Hematopoietic multipotent progenitor cell treated with erythropoietin and hydrocortisone succinate and interleukin-3 and kit ligand, for 6 days (in vitro differentiated cells): Measurements from ENCODE around the gene STIL.
"Not testable (repeated sequence)": the region's sequence is repeated elsewhere in the genome, so short reads cannot be mapped to it uniquely, and the experiment has no call there.

ENCODE experiments used
- DNase-seq: peaks from one replicate; pipeline ENCODE4 v3.0.0-alpha.2; 2015

STIL gene

DNA sequence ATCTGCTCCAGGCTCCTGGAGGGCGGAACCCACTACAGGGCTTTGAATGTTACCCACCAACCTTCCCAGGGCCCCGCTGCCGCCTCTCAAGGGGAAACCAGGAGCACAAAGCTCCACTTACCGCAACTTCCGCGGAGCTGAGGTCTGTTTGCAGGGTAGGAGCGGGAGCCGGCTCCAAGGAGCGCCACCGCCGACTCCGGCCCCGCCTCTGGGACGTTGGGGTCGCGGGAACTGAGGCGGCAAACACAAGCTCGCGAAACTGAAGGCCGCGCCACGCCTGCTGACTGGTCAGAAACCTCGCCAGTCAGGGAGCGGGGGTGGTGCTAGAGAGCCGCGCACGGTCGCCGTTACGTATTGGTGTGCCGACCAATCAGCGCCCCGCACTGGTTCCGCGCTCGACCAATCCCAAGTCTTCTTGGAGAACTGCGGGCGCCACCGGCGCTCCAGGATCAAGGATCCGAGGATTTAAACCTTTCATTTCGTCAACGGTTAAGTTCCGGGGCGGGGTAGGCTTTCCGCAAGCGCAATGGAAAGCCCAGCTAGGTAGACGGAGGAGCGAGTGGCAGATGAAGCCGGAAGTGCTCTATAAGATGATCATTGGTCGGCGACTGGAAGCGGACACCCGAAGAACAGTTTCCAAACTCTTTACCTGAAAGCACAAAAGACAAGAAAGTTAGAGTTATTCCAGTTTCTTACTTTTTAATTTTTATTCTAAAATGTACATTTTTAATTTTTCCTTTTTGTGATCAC is at the start of gene STIL:
Gene STIL, minus strand, starts transcription at position 233 of the 750 bp plus-strand sequence. CDS start 3,828 bp downstream, outside the sequence.
- DNase-seq = peak; percentile 100

DNA sequence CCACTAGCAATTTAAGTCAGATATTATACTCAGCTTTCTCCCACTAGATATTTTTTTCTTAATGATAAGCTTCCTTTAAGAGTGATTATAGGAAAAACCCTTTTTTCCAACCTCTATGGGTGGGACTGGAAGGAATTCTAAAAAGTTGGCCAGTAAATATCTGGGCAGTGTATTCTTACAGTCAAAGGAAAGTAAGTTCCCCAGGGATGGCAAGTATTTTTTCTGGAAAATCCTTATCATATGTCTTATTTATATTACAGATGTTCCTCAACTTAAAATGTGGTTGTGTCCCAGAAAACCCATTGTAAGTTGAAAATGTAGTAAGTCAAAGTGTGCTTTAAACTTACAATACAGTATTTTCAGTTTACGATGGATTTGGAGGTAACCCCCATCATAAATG is 48.9 kb upstream of the STIL start:
- DNase-seq = no peak

GRCh38 chr1:47361380-47361779 is 47.4 kb upstream of the STIL start:
- no peak for DNase-seq

GRCh38 chr1:47351305-47351704 is 37.4 kb upstream of the STIL start:
- DNase-seq = peak; percentile 25

GRCh38 chr1:47348246-47348645 is 34.3 kb upstream of the STIL start:
- no peak for DNase-seq

DNA sequence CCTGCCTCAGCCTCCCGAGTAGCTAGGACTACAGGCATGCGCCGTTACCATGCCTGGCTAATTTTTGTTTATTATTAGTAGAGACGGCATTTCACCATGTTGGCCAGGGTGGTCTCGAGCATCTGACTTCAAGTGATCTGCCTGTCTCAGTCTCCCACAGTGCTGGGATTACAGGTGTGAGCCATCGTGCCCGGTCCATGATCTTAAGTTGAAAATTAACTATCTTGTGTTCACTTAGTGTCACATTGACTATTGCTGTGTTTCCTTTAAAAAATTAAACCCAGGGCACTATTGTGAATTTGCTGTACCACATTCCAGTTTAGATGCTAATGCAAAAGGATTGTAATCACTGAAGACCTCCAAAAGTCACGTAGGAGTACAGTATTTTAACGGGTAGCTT is 33.8 kb upstream of the STIL start:
- DNase-seq = no peak

DNA sequence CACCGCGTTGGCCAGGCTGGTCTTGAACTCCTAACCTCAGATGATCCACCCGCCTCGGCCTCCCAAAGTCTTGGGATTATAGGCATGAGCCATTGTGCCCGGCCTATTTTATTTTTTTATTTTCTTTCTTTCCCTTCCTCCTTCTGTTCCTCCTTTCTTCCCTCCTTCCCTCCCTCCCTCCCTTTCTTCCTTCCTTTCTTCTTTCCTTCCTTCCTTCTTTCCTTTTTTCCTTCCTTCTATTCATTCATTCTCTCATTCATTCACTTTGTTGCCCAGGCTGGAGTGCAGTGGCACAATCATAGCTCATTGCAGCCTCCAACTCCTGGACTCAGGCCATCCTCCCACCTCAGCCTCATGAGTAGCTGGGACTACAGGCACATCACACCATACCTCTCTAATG is 33.0 kb upstream of the STIL start:
- DNase-seq = not testable (repeated sequence)

GRCh38 chr1:47340227-47340626 is 26.3 kb upstream of the STIL start:
- no peak for DNase-seq

- no peak for DNase-seq
These were observed 24.5 kb upstream of the STIL start for GRCh38 chr1:47338249-47339077.

DNA sequence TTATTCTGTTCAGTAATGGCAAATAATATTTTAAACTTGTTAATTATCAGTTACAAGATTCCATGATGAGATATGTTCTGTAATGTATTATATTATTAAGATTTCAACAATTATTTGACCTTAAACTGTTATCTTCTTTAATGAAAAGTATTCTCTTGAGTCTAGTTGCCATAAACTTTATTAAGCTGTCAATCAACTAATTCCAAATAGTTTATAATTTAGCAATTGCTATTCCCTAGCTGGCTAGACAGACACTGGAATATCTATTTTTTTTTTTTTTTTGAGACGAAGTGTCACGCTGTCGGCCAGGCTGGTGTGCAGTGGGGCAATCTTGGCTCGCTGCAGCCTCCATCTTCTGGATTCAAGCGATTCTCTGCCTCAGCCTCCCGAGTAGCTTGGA is 23.4 kb upstream of the STIL start:
- no peak for DNase-seq

- DNase-seq = no peak
These were observed 21.0 kb upstream of the STIL start for GRCh38 chr1:47334765-47335435.

DNA sequence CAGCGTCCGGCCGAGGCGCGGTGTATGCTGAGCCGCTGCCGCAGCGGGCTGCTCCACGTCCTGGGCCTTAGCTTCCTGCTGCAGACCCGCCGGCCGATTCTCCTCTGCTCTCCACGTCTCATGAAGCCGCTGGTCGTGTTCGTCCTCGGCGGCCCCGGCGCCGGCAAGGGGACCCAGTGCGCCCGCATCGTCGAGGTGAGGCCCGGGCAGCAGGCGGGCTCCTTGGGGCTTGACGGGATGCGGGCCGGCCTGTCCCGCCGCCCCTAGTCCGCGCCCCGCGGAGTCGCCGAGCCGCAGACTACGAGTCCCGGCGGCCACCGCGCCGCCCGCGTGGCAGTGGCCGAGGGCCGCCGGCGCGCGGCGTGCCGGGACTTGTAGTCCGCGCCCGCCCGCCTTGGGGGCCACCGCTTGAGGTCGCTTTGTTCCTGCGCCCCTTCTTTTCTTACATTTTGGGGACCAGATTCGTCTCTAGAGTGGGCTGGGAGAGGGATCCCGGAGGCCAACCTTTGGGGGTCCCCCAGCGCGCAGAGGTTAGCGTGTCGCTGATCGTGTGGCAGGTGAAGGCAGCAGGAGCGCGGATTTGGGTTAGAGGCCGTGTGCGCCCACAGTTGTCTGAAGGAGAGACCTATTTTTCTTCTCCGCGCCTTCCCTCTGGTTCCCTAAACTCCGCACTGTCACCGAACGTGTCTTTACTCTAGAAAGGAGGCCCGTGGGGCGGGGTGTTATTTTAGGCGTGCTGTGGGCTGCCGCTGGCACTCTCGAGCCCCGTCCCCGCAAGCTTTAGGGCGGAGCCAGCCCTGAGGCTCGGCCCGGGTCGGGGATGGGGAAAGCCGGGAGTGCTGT is 20.2 kb upstream of the STIL start:
- peak; percentile 93 for DNase-seq

DNA sequence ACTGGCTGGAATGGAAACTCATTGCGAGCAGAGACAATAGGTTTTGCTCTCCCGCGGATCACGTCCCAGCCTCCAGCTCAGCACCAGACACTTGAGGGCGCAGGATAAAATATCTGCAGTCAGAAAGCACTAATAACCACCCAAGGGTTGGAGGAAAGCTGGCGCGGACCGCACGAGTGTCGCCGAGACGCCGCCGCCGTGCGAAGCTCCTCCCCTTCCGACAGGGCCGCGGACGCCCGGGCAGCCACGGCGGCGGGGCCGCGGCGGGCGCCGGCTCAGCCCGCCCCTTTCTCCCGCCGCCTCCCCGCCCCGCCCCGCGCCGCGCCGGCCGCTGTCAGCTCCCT is 19.6 kb upstream of the STIL start, which contains the start of gene CMPK1:
Gene CMPK1, plus strand, starts transcription at position 213 of the 344 bp plus-strand sequence. CDS start 156 bp downstream, outside the sequence.
- DNase-seq = peak; percentile 93

- no peak for DNase-seq
These were observed 19.0 kb upstream of the STIL start for GRCh38 chr1:47332779-47333577.

DNA sequence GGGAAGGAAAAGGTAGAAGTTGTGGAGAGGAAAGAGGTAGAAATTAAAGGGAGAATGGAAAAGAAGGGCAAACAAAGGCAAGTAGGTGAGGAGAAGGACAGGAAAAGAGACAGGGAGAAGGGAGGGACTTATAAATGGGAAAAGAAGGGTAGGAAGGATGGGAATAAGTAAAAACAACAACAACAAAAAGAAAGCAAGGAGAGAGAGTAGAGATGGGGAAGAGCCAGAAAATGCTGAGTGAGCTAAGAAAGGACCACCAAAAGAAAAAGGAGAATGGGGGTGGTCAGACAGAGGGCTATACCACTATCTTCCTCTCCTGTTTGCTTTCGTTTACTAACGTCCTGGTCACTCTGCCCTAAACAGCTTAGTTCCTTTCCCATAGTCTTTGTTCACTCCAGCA is 17.9 kb upstream of the STIL start:
- no peak for DNase-seq

DNA sequence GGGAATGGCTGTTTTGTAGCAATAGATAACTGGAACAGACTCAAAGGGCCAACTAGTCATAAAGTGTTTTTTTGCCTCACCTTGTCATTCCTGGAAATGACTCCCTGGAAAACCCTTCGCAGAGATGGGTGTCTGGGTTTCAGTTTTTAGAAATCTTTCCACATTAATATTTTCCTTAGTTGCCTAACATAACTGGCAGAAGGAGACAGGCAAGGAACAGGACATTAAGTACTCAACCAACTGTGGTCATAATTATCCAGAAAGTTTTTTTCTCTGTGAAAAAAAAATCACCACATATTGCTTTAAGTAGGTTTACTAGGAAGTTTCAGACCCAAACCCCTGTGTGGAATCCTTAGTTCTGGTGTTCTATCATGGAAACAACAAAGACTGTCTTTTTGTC is 16.3 kb upstream of the STIL start:
- no peak for DNase-seq

- no peak for DNase-seq
These were observed 15.0 kb upstream of the STIL start for GRCh38 chr1:47328992-47329391.

DNA sequence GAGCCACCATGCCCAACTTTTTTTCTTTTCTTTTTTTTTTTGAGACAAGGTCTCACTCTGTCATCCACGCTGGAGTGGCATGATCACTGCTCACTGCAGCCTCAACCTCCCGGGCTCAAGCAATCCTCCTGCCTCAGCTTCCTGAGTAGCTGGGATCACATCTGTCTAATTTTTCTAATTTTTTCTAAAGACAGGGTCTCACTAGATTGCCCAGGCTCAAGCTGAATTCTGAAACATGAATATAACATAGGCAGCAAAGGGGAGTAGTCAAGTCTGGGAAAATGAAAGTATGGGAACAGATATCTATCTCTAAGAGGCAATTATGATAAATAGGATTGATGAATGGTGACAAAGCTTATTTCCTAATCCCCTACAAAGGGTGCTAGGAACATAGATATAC is 12.3 kb upstream of the STIL start:
- no peak for DNase-seq

GRCh38 chr1:47325528-47325927 is 11.6 kb upstream of the STIL start:
- DNase-seq = no peak

GRCh38 chr1:47324682-47325081 is 10.7 kb upstream of the STIL start:
- DNase-seq = no peak

DNA sequence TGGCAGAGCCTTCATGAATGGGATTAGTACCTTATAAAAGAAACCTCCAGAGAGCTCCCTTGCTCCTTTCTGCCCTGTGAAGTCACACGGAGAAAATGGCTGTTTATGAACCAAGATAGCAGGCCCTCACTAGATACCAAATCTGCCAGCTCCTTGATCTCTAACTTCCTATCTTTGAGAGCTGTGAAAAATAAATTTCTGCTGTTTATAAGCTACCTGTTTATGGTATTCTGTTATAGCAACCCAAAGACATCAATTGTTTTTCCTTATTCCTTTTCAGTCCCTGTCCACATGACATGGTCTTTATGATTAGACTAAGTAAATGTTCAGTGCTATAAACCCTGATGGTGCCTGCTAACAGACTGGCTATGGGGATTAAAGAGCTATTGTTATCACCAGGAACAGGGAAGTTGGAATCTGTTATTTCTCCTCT is 9.7 kb upstream of the STIL start:
- peak; percentile 28 for DNase-seq

DNA sequence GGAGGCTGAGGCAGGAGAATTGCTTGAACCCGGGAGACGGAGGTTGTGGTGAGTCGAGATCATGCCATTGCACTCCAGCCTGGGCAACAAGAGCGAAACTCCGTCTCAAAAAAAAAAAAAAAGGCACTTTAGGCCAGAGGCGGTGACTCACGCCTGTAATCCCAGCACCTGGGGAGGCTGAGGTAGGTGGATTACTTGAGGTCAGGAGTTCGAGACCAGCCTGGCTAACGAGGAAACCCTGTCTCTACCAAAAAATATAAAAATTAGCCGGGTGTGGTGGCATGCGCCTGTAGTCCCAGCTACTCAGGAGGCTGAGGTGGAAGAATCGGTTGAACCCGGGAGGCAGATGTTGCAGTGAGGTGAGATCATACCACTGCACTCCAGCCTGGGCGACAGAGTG is 6.0 kb upstream of the STIL start:
- DNase-seq = not testable (repeated sequence)
